K562 (cell line): Measurements from ENCODE around the gene SLC26A8. TPM values are rescaled to one million over a fixed set of nuclear protein-coding genes. Genes with fewer than 3 reads are reported as not detected.

Experiments used
- ATAC-seq: fragments of 200-7000 bp; cut with Tn5 transposase; 3 replicates; pipeline ENCODE4 v1.9.1; 2020; ENCODE audit warnings: moderate library complexity
- BruUV-seq: library from RNA; stranded (reverse); fragments of 400-500 nt; replicated peaks from 2 replicates; lab custom pipeline; 2021; lab: Mats Ljungman, UMichigan
- CTCF ChIA-PET: fragments of 300-600 bp; formaldehyde crosslinking; extraction: SDS; loops from one replicate; lab custom pipeline; 2021; ENCODE audit warnings: low intra/inter-chr PET ratio; lab: Yijun Ruan, JAX
- POLR2A ChIA-PET: fragments of 300-600, 350-650 bp; sonication (Branson Sonifier 250); formaldehyde crosslinking; extraction: SDS; loops from one replicate; lab custom pipeline; 2021; ENCODE audit warnings: antibody characterized with exemption, inconsistent platforms; lab: Yijun Ruan, JAX
- DNase-seq, 4 experiments: peaks; one replicate each; pipeline versions ENCODE4 v3.0.0 to v3.0.0-alpha.2; 2011 to 2018; ENCODE audit warnings: low spot score in 3 of 4, mixed read lengths in 3 of 4; ENCODE audit errors: extremely low read depth in 1 of 4
- FAIRE-seq: peaks from 2 replicates; lab custom pipeline; 2011; peaks lifted over from hg19 to GRCh38; lab: Jason Lieb, UNC
- H2AFZ ChIP-seq: 2 replicates; pipeline ENCODE4 v1.6.0; 2011; ENCODE audit warnings: low read depth, low read length, control low read depth, inconsistent platforms
- H3K27ac ChIP-seq: fragments of 200-600 bp; 3 replicates; pipeline ENCODE4 v1.8.0; 2011; ENCODE audit warnings: low read depth, mild to moderate bottlenecking, control low read depth, inconsistent platforms, low read length, moderate library complexity, mixed read lengths; ENCODE audit errors: extremely low read depth
- H3K27me3 ChIP-seq, 2 experiments: fragments of 300-600 bp in 1 of 2; 2 replicates in 1 of 2; 3 replicates in 1 of 2; pipeline versions ENCODE4 v1.6.0 to v1.8.0; 2011; ENCODE audit warnings: inconsistent platforms in 2 of 2, low read length in 2 of 2, mild to moderate bottlenecking in 1 of 2, mixed read lengths in 1 of 2, moderate library complexity in 1 of 2; ENCODE audit not compliant: control insufficient read depth in 2 of 2, insufficient read depth in 2 of 2
- H3K36me3 ChIP-seq: fragments of 300-600 bp; 3 replicates; pipeline ENCODE4 v1.8.0; 2011; ENCODE audit warnings: mild to moderate bottlenecking, low read length, inconsistent platforms; ENCODE audit not compliant: control insufficient read depth, insufficient read depth
- H3K4me1 ChIP-seq, 2 experiments: fragments of 200-600 bp in 1 of 2; replicated peaks in 1 of 2; 2 replicates in 1 of 2; 3 replicates in 1 of 2; pipeline versions ENCODE4 v1.5.1 to v1.8.0; 2011; ENCODE audit warnings: inconsistent platforms in 2 of 2, low read length in 2 of 2, mild to moderate bottlenecking in 1 of 2, mixed read lengths in 1 of 2, moderate library complexity in 1 of 2; ENCODE audit not compliant: control insufficient read depth in 2 of 2, insufficient read depth in 2 of 2
- H3K4me2 ChIP-seq: 2 replicates; pipeline ENCODE4 v1.6.1; 2011; ENCODE audit warnings: low read length, control low read depth, inconsistent platforms, mixed read lengths; ENCODE audit not compliant: insufficient read depth
- H3K4me3 ChIP-seq: fragments of 200-600 bp; sonication (generic), shearing (Covaris generic); 2 replicates; pipeline ENCODE4 v1.5.1; 2016; ENCODE audit warnings: control low read depth, inconsistent platforms
- H3K79me2 ChIP-seq: fragments of 200-600 bp; 3 replicates; pipeline ENCODE4 v1.8.0; 2011; ENCODE audit warnings: low read length, inconsistent platforms; ENCODE audit not compliant: control insufficient read depth, insufficient read depth
- H3K9ac ChIP-seq, 2 experiments: 2 replicates each; pipeline versions ENCODE4 v1.6.0 to v1.6.1; 2011; ENCODE audit warnings: low read depth in 2 of 2, low read length in 2 of 2, control low read depth in 1 of 2, inconsistent platforms in 1 of 2, mild to moderate bottlenecking in 1 of 2, mixed read lengths in 1 of 2; ENCODE audit not compliant: insufficient read depth in 1 of 2
- H3K9me1 ChIP-seq: one replicate; pipeline ENCODE4 v1.6.0; 2011; ENCODE audit warnings: inconsistent platforms, mild to moderate bottlenecking, low read length, moderate library complexity; ENCODE audit not compliant: control insufficient read depth, insufficient read depth
- H3K9me3 ChIP-seq: replicated peaks from 2 replicates; pipeline ENCODE4 v1.5.1; 2011; ENCODE audit warnings: low read depth, low read length, inconsistent platforms; ENCODE audit not compliant: control insufficient read depth, insufficient read depth
- H4K20me1 ChIP-seq: replicated peaks from 2 replicates; pipeline ENCODE4 v1.6.1; 2011; ENCODE audit warnings: low read length, inconsistent platforms, mixed read lengths; ENCODE audit not compliant: control insufficient read depth, insufficient read depth
- HNRNPLL ChIP-seq: fragments of 200-400 bp; formaldehyde crosslinking; IDR thresholded peaks from 2 replicates; pipeline ENCODE4 v1.6.1; 2017; ENCODE audit warnings: low read length, low read depth, mild to moderate bottlenecking; ENCODE audit not compliant: poor library complexity, severe bottlenecking
- RFX1 ChIP-seq: fragments of 450-650 bp; IDR thresholded peaks from 2 replicates; pipeline ENCODE4 v1.6.1; 2016; ENCODE audit warnings: mild to moderate bottlenecking, moderate library complexity
- RUNX1 ChIP-seq: sonication (generic); IDR thresholded peaks from 2 replicates; pipeline ENCODE4 v1.6.1; 2016; ENCODE audit warnings: antibody characterized with exemption, low read depth
- ZC3H8 ChIP-seq: fragments of 450-650 bp; IDR thresholded peaks from 2 replicates; pipeline ENCODE4 v1.6.1; 2017
- ZNF217 ChIP-seq: sonication (generic); formaldehyde crosslinking; IDR thresholded peaks from 2 replicates; pipeline ENCODE4 v1.8.0; 2022; ENCODE audit warnings: mild to moderate bottlenecking, missing genetic modification reagents
- WGBS: fragments of 100-300 bp; shearing (Covaris generic); methylation state at CpG from one replicate; pipeline ENCODE4 v1.1.6; 2016; ENCODE audit warnings: low coverage, mixed read lengths; ENCODE audit not compliant: insufficient coverage; ENCODE audit errors: missing lambda C conversion rate; 5-methylcytosine and 5-hydroxymethylcytosine counted together
- in situ Hi-C: fragments of 300-500 bp; cut with MboI; formaldehyde crosslinking; loops from 4 replicates; pipeline ENCODE4 v1.15.0; 2018; ENCODE audit warnings: inconsistent platforms, mixed read lengths
- intact Hi-C: fragments of 100-400 bp; cut with micrococcal nuclease; formaldehyde crosslinking; loops from 2 replicates; pipeline ENCODE4 v1.14.2; 2022
- polyA plus RNA-seq, 8 experiments: library from polyadenylated mRNA; depleted of rRNA in 4 of 8; stranded (reverse) in 5 of 8; unstranded in 3 of 8; fragments of >200 nt; fragmentation: Nextera tagmentation in 2 of 8; fragmentation: Illumina TruSeq in 1 of 8; extraction: Ambion mirVana in 2 of 8; extraction: Trizol in 1 of 8; gene quantifications; 2 replicates each; pipeline versions ENCODE4 v1.2.1 to v1.2.3, GENCODE V29; 2011 to 2014; ENCODE audit warnings: inconsistent platforms in 1 of 8, missing spikeins in 1 of 8
- total RNA-seq, 7 experiments: library from RNA; depleted of rRNA in 6 of 7; stranded (reverse); fragments of >200 nt in 6 of 7; fragmentation: Illumina TruSeq in 2 of 7; extraction: Trizol in 2 of 7; gene quantifications; 2 replicates each; pipeline versions ENCODE4 v1.2.1 to v1.2.3, GENCODE V29; 2011 to 2021; ENCODE audit warnings: low replicate concordance in 1 of 7
- TF ChIP-seq, protein P1 (sequence below): fragments of 450-650 bp; IDR thresholded peaks from 2 replicates; pipeline ENCODE4 v1.7.0; 2016; ENCODE audit warnings: borderline replicate concordance

The SLC26A8 gene
- total and polyA plus RNA-seq, 9 of the 15 experiments (the other 6 are each of a cell fraction or from before 2014, with no cell fraction given) = not detected

DNA sequence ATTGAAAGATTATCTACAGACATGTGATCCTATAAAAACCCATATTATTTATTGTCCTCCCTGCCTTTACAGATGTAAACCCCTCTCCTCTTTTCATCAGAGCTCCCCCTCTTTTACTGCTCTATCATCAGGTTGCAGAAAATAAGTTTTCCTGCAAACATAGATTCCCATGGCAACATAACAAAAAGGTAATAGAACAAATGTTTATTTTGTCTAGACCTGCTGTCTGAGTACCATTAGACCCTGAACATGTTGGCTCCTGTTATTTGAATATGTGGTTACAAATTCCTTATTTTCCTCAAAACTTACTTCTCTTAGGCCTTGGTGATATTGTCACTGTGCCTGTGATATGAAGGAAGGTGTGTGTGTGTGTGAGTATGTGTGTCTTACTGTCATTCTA is 14.7 kb upstream of the SLC26A8 start:
- BruUV-seq = no TSS peak
- no peaks in the 10 kb centered on the region for H3K9me1 ChIP-seq
- POLR2A ChIA-PET = interaction anchor here (0.6 to 2.6 kb wide), 3 partner anchors 10 to 150 kb away, joined by 3 to 37 read pairs (median 5); partner anchors contain the start of gene MAPK14
- no peaks in the 10 kb centered on the region for H3K9me3 ChIP-seq
- no peak for DNase-seq
- no peaks in the 10 kb centered on the region for H3K27me3 ChIP-seq
- H3K27ac ChIP-seq = no peak overlapping the region
- CTCF ChIA-PET = no interaction called here
- H3K4me2 ChIP-seq = no peak overlapping the region
- H3K79me2 ChIP-seq = peaks cover 85% of the 10 kb centered on the region
- no peak overlapping the region for H3K4me3 ChIP-seq
- FAIRE-seq = peak; percentile 46
- peaks cover 15% of the 10 kb centered on the region for H4K20me1 ChIP-seq
- H3K9ac ChIP-seq = no peak overlapping the region
- no peaks in the 10 kb centered on the region; the same call in 2 of the 3 replicates for H3K36me3 ChIP-seq
- no peak for ATAC-seq
- peaks cover 3 to 5% of the 10 kb centered on the region in 2 experiments; a peak in 3 of 5 replicates for H3K4me1 ChIP-seq
- in situ Hi-C loops (no loop called here), intact Hi-C loops (no loop called here)
- no peak overlapping the region for H2AFZ ChIP-seq
- TF ChIP-seq RFX1 (peak; percentile 47), ZC3H8 (no peak), ZNF217 (no peak)

DNA sequence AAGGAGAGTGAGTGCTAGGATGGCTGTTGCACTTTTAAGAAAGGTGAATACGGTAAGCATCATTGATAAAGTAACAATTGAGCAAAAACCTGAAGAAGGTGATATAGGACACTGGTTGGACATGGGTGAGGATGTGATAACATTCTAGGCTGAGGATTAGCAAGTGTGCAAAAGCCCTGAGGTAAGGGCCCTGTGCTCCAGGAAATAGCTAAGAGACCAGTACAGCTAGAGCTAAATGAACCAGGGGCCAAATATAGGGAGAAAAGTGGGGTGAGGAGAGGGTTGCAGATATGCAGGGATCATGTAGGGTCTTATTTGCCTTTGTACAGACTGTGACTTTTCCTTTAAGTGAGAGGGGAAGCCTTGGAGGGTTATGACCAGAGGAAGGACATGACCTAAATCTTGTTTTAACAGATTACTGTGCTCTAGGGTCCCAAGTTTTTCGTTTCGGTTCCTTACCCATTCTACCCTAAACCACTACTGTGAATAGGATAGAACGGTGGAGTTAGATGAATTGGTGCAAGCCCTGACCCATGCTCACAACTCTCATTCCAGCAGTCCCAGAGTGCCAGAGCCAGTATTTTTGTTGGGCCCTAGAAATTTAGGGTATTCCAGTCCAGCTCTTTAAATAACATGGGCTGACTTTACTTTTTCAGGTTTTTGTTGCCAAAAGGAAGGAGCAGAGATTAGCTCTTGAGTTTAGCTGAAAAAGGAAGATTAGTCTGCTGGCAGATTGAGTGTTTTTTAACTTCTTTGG is 13.9 kb upstream of the SLC26A8 start:
- Histone ChIP-seq H3K9ac (no peak overlapping the region), H3K4me3 (no peak overlapping the region), H3K27ac (no peak overlapping the region), H3K27me3 (no peaks in the 10 kb centered on the region), H3K9me3 (no peaks in the 10 kb centered on the region), H3K9me1 (no peaks in the 10 kb centered on the region), H3K79me2 (peaks cover 89% of the 10 kb centered on the region), H2AFZ (no peak overlapping the region), H3K36me3 (no peaks in the 10 kb centered on the region; the same call in 2 of the 3 replicates), H3K4me2 (no peak overlapping the region), H3K4me1 (peaks cover 3 to 12% of the 10 kb centered on the region in 2 experiments; a peak in 3 of 5 replicates), H4K20me1 (peaks cover 22% of the 10 kb centered on the region)
- CTCF ChIA-PET = no interaction called here
- TF ChIP-seq, protein P1, sequence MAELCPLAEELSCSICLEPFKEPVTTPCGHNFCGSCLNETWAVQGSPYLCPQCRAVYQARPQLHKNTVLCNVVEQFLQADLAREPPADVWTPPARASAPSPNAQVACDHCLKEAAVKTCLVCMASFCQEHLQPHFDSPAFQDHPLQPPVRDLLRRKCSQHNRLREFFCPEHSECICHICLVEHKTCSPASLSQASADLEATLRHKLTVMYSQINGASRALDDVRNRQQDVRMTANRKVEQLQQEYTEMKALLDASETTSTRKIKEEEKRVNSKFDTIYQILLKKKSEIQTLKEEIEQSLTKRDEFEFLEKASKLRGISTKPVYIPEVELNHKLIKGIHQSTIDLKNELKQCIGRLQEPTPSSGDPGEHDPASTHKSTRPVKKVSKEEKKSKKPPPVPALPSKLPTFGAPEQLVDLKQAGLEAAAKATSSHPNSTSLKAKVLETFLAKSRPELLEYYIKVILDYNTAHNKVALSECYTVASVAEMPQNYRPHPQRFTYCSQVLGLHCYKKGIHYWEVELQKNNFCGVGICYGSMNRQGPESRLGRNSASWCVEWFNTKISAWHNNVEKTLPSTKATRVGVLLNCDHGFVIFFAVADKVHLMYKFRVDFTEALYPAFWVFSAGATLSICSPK = no peak
- TF ChIP-seq HNRNPLL (peak; percentile 72), RUNX1 (no peak)
- DNase-seq (no peak), FAIRE-seq (peak; percentile 60), ATAC-seq (peak; percentile 59)
- intact Hi-C loops (no loop called here), in situ Hi-C loops (no loop called here)
- WGBS = 56% methylated on average over 4 of the region's 4 CpGs
- POLR2A ChIA-PET = interaction anchor here (0.6 to 2.6 kb wide), 5 partner anchors 8 to 150 kb away, joined by 3 to 37 read pairs (median 5); partner anchors contain the start of gene MAPK14
- no TSS peak for BruUV-seq
